ENCODE measurements around the gene HILPDA. TPM values are rescaled to one million over a fixed set of nuclear protein-coding genes. Genes with fewer than 3 reads are reported as not detected.

Gene HILPDA
- total RNA-seq (10 to 100 TPM in 1 of 9 donors, 1 to 10 TPM in 8; 3.0 to 15.5 (median 6.9) TPM), polyA plus RNA-seq (10 to 100 TPM in 1 of 3 donors, 1 to 10 TPM in 2; 4.1 to 16.0 (median 8.0) TPM)
- long read RNA-seq, donor 1, partial matches to known transcripts = 0 of 3 reads
- long read RNA-seq, donor 1, other reads (novel, unspliced or antisense) = 0 of 3 reads
- long read RNA-seq, donor 2, partial matches to known transcripts = 0 of 2 reads
- long read RNA-seq, donor 2, other reads (novel, unspliced or antisense) = 0 of 2 reads
- long read RNA-seq, donor 3, partial matches to known transcripts = 0 of 5 reads
- long read RNA-seq, donor 3, other reads (novel, unspliced or antisense) = 0 of 5 reads
- long read RNA-seq, donor 4, partial matches to known transcripts = 0 of 3 reads
- long read RNA-seq, donor 4, other reads (novel, unspliced or antisense) = 0 of 3 reads
- long read RNA-seq, donor 5, transcript HILPDA-202 (2 exons, 785 nt) = minor isoform, 5 of 25 reads
- long read RNA-seq, donor 5, transcript HILPDA-201 (2 exons, 1,349 nt) = major isoform, 19 of 25 reads
- long read RNA-seq, donor 5, partial matches to known transcripts = 1 of 25 reads
- long read RNA-seq, donor 5, other reads (novel, unspliced or antisense) = 0 of 25 reads
- long read RNA-seq, donor 6, transcript HILPDA-201 (2 exons, 1,349 nt) = major isoform, 6 of 6 reads
- long read RNA-seq, donor 6, partial matches to known transcripts = 0 of 6 reads
- long read RNA-seq, donor 6, other reads (novel, unspliced or antisense) = 0 of 6 reads
- long read RNA-seq, donor 7 = 0 reads
- long read RNA-seq, donor 8, partial matches to known transcripts = 0 of 4 reads
- long read RNA-seq, donor 8, other reads (novel, unspliced or antisense) = 0 of 4 reads
- long read RNA-seq, donor 9, partial matches to known transcripts = 0 of 4 reads
- long read RNA-seq, donor 9, other reads (novel, unspliced or antisense) = 0 of 4 reads
- long read RNA-seq, donor 10, partial matches to known transcripts = 0 of 3 reads
- long read RNA-seq, donor 10, other reads (novel, unspliced or antisense) = 0 of 3 reads

GRCh38 chr7:128455543-128456254 is at the start of gene HILPDA:
TSS of gene HILPDA (plus strand) at chr7:128455878. CDS start at chr7:128457269, 1,391 bp downstream.
- H3K27me3 ChIP-seq = no peaks in the 10 kb centered on the region
- peak within 1 kb of the TSS; percentile 67 to 95 (median 80) for H3K27ac ChIP-seq
- WGBS, 4 donors = 0 to 1% (median 0%) methylated on average over 27 to 64 of the region's 64 CpGs
- H3K4me3 ChIP-seq = peak within 1 kb of the TSS in 3 of 4 donors; percentile 53 to 82 (median 62)
- no peaks in the 10 kb centered on the region for H3K9me3 ChIP-seq (replicated peaks in 1 of 3)
- H3K4me1 ChIP-seq (replicated peaks in 1 of 2) = peaks cover 14 to 30% of the 10 kb centered on the region in 2 donors
- H3K36me3 ChIP-seq (replicated peaks in 1 of 2) = no peaks in the 10 kb centered on the region
- DNase-seq = peak; percentile 93 to 94 (median 94)
- intact Hi-C loops (cut with DNase I) = no loop called here
- TF ChIP-seq CTCF (IDR thresholded peaks at IDR 0.05) = peak in 2 of 6 experiments; percentile 4 to 5
- peak; percentile 62 to 84 for TF ChIP-seq POLR2A (IDR thresholded peaks at IDR 0.05)

GRCh38 chr7:128406314-128407232 is 49.1 kb upstream of the HILPDA start:
- WGBS, 4 donors = 33 to 58% (median 37%) methylated on average over 10 to 17 of the region's 17 CpGs

More at GRCh38 chr7:128406314-128407232, 49.1 kb upstream of the HILPDA start:
- Histone ChIP-seq H3K4me3 (peak overlapping the region in 1 of 4 donors; percentile 85), H3K36me3 (replicated peaks in 1 of 2) (no peaks in the 10 kb centered on the region), H3K27ac (peak overlapping the region in 1 of 5 donors; percentile 91), H3K9me3 (replicated peaks in 1 of 3) (no peaks in the 10 kb centered on the region), H3K4me1 (replicated peaks in 1 of 2) (peaks cover 6 to 39% of the 10 kb centered on the region in 2 donors), H3K27me3 (no peaks in the 10 kb centered on the region)
- intact Hi-C loops (cut with DNase I) = loop anchor here in 1 of 2 donors (10.0 kb wide), 1 partner anchor 58 kb away; no protein-coding TSS in a partner anchor
- TF ChIP-seq CTCF (IDR thresholded peaks at IDR 0.05) (no peak), POLR2A (IDR thresholded peaks at IDR 0.05) (no peak)
- no peak for DNase-seq
